DND-41 (cell line): ENCODE results near the gene KCNJ6.

Experiments used
- CTCF ChIP-seq: IDR thresholded peaks from 2 replicates; pipeline ENCODE4 v1.5.1; 2012; ENCODE audit warnings: borderline replicate concordance, low read length, moderate library complexity, mild to moderate bottlenecking; ENCODE audit not compliant: poor library complexity, severe bottlenecking; ENCODE audit errors: extremely low read depth
- EZH2 ChIP-seq: IDR thresholded peaks from 3 replicates; pipeline ENCODE4 v1.6.1; 2012; ENCODE audit warnings: borderline replicate concordance, low read depth, mild to moderate bottlenecking, moderate library complexity, low read length, inconsistent platforms; ENCODE audit not compliant: severe bottlenecking

- no peak for TF ChIP-seq CTCF
- no peak for TF ChIP-seq EZH2
These were observed 321.7 kb downstream of the KCNJ6 start for GRCh38 chr21:37594472-37594951.
